Measurements from ENCODE around the gene GATA5.
"Not testable (repeated sequence)": the region's sequence is repeated elsewhere in the genome, so short reads cannot be mapped to it uniquely, and the experiment has no call there.

GATA5 gene

DNA sequence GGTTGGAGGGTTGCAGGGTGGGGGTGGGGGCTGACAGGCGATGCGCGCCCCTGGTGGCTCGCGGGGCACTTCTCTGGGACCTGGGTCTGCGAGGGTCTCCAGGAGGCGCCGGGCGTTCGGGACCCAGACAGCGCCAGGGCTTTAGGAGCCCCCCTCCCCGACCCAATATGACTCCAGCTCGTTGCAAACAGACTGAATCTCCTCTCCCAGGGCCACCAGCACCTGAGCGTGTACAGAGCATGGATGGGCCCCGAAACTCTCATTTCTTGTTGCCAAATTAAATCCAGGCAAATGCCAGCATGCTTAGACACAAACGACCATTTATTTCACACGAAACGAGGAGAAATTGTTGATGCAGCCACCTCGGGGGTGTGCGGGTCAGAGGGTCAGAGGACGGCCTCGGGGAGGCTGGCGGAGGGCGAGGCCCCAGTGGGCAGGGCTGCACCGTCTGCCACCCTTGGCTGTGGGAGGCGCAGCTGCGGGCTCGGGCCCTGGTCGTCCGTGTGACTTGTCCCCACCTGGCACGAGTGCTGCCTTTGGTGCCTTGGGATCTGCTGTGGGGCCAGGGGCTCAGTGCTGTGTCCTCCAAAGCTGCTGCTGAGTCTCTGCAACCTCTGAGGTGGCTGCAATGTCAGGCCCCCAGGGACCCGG is 20.9 kb upstream of the GATA5 start:
- H3K36me3 ChIP-seq (ENCODE audit: control insufficient read depth in 5 of 5, insufficient read depth in 5 of 5, low read length in 5 of 5): no peaks in the 10 kb centered on the region
- no peak overlapping the region for H3K4me3 ChIP-seq (ENCODE audit: low read depth in 1 of 5, low read length in 5 of 5)
- H3K4me1 ChIP-seq (ENCODE audit: control insufficient read depth in 5 of 5, insufficient read depth in 5 of 5, low read length in 5 of 5): peaks cover 0 to 8% (median 0%) of the 10 kb centered on the region in 5 donors
- H3K9me3 ChIP-seq (ENCODE audit: control insufficient read depth in 5 of 5, low read length in 5 of 5): no peaks in the 10 kb centered on the region
- no peak overlapping the region for H3K27ac ChIP-seq (ENCODE audit: low read depth, low read length)
- peaks cover 20 to 29% (median 22%) of the 10 kb centered on the region in 5 donors for H3K27me3 ChIP-seq (ENCODE audit: control insufficient read depth in 5 of 5, insufficient read depth in 4 of 5, low read length in 5 of 5)
- H3K9ac ChIP-seq (ENCODE audit: low read length in 5 of 5): no peak overlapping the region

DNA sequence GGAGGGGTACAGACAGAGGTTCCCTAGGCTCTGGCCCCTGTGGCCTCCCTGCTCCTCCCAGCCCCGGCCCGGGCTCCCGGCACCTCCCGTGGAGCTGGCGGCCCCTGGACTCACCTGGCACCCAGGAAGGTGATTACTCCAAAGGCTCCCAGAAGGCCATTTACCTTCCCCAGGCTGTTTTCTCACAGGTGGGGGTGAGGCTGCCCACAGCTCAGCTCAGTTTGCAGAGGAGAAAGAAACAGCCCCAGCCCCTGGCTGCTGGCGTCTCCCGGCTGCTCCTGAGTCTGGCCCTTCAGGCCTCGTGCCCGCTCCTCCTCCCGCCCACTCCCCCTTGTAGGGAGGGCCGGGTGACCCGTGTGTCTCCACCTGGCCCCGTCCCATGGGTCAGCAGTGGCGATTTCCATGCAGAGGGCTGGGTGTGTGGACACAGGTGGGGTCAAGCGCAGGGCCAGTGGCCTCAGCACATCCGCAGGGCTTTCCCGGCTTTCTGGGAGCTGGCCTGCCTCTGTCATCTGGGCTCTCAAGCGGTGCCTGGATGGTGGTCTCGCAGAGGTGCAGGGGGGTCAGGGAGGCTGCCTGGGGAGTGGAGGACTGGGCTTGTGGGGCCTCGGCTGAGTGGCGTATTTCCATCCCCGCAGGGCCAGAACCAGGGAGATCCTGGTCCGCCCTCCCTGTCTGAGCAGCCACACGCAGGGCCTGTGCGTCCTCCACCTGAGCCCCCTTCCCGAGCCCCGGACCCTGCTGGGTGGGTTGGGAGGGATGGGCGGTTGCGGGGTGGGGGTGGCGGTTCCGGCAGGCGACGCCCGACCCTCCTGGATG is 20.2 kb upstream of the GATA5 start:
- no peak overlapping the region for H3K9ac ChIP-seq (ENCODE audit: low read length in 5 of 5)
- peaks cover 0 to 8% (median 0%) of the 10 kb centered on the region in 5 donors for H3K4me1 ChIP-seq (ENCODE audit: control insufficient read depth in 5 of 5, insufficient read depth in 5 of 5, low read length in 5 of 5)
- no peak overlapping the region for H3K27ac ChIP-seq (ENCODE audit: low read depth, low read length)
- no peaks in the 10 kb centered on the region for H3K36me3 ChIP-seq (ENCODE audit: control insufficient read depth in 5 of 5, insufficient read depth in 5 of 5, low read length in 5 of 5)
- H3K9me3 ChIP-seq (ENCODE audit: control insufficient read depth in 5 of 5, low read length in 5 of 5): no peaks in the 10 kb centered on the region
- no peak overlapping the region for H3K4me3 ChIP-seq (ENCODE audit: low read depth in 1 of 5, low read length in 5 of 5)
- H3K27me3 ChIP-seq (ENCODE audit: control insufficient read depth in 5 of 5, insufficient read depth in 4 of 5, low read length in 5 of 5): peaks cover 20 to 29% (median 22%) of the 10 kb centered on the region in 5 donors

DNA sequence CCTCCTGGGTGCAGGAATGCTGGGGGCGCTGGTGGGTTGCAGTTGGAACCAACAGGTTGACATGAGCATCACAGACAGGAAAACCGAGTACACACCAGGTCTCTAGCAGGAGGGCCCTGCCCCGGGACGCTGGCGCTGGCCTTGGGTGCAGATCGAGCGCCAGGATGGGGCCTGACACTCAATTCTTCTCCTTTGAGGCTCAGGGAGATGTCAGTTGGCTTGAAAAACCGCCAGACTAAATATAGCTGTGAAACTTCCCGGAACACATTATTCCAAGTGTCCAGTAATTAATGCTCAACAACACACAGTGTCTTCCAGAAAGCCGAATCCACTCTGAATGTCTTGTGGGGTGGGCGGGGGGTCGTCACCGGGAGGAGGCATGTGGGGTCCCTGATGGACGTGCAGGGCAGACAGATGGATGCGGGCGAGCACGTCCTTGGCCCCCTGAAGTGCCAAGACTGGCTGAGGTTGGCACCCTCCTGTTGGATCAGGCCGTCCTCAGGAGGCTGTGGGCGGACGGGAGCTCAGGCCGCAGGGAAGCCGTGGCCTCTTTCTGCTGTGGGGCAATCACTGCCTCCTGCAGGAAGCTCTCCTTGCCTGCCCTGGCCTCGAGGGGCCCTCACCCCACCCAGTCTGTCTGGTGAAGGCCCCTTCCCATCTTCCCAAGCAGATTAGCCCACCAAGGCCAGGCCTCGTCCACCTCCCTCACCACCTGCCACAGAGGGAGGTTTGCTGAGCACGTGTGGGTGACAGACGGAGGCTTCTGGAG is 19.4 kb upstream of the GATA5 start:
- Histone ChIP-seq H3K4me3 (ENCODE audit: low read depth in 1 of 5, low read length in 5 of 5) (no peak overlapping the region), H3K9ac (ENCODE audit: low read length in 5 of 5) (no peak overlapping the region), H3K9me3 (ENCODE audit: control insufficient read depth in 5 of 5, low read length in 5 of 5) (no peaks in the 10 kb centered on the region), H3K36me3 (ENCODE audit: control insufficient read depth in 5 of 5, insufficient read depth in 5 of 5, low read length in 5 of 5) (no peaks in the 10 kb centered on the region), H3K27ac (ENCODE audit: low read depth, low read length) (no peak overlapping the region), H3K27me3 (ENCODE audit: control insufficient read depth in 5 of 5, insufficient read depth in 4 of 5, low read length in 5 of 5) (peaks cover 22 to 29% (median 23%) of the 10 kb centered on the region in 5 donors), H3K4me1 (ENCODE audit: control insufficient read depth in 5 of 5, insufficient read depth in 5 of 5, low read length in 5 of 5) (peaks cover 0 to 3% (median 0%) of the 10 kb centered on the region in 5 donors)

DNA sequence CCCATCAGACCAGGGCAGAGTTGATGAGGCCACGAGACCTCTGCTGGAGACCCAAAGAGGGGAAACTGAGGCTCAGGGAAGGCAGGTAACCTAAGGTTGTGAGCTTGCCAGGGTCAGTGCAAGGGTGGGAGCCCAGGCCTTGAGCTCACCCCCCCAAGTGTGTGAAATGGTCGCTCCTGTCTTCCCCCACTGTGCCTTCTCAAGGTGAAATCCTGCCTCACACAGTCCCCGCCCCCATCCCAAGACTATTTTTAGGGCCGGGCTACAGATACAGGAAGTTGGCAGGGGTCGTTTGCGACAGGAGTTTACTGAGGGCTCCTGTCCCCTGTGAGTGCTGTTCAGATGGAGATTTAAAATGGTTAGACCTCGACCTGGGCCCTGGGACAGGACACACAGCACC is 18.7 kb upstream of the GATA5 start:
- Histone ChIP-seq H3K4me1 (ENCODE audit: control insufficient read depth in 5 of 5, insufficient read depth in 5 of 5, low read length in 5 of 5) (no peaks in the 10 kb centered on the region), H3K27me3 (ENCODE audit: control insufficient read depth in 5 of 5, insufficient read depth in 4 of 5, low read length in 5 of 5) (peaks cover 20 to 30% (median 24%) of the 10 kb centered on the region in 5 donors), H3K36me3 (ENCODE audit: control insufficient read depth in 5 of 5, insufficient read depth in 5 of 5, low read length in 5 of 5) (no peaks in the 10 kb centered on the region), H3K27ac (ENCODE audit: low read depth, low read length) (no peak overlapping the region), H3K4me3 (ENCODE audit: low read depth in 1 of 5, low read length in 5 of 5) (no peak overlapping the region), H3K9me3 (ENCODE audit: control insufficient read depth in 5 of 5, low read length in 5 of 5) (no peaks in the 10 kb centered on the region), H3K9ac (ENCODE audit: low read length in 5 of 5) (no peak overlapping the region)

DNA sequence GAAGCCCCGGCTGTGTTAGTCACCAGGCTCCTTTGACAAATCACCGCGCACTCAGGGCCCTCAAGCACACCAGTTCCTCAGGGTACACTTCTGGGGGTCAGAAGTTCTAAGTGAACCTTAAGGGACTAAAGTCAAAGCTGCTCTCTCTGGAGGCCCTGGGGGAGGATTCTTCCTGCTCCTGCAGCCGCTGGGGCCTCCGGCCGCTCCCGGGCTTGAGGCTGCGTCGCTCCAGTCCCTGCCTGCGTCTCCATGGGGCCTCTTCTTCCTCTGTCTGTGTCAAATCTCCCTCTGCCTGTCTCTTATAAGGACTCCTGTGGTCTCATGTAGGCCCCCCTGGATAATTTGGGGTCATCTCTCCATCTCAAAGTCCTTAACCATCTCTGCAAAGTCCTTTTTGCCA is 18.1 kb upstream of the GATA5 start:
- peaks cover 19 to 32% (median 25%) of the 10 kb centered on the region in 5 donors for H3K27me3 ChIP-seq (ENCODE audit: control insufficient read depth in 5 of 5, insufficient read depth in 4 of 5, low read length in 5 of 5)
- no peaks in the 10 kb centered on the region for H3K9me3 ChIP-seq (ENCODE audit: control insufficient read depth in 5 of 5, low read length in 5 of 5)
- no peak overlapping the region for H3K27ac ChIP-seq (ENCODE audit: low read depth, low read length)
- H3K4me3 ChIP-seq (ENCODE audit: low read depth in 1 of 5, low read length in 5 of 5): no peak overlapping the region
- H3K4me1 ChIP-seq (ENCODE audit: control insufficient read depth in 5 of 5, insufficient read depth in 5 of 5, low read length in 5 of 5): no peaks in the 10 kb centered on the region
- H3K36me3 ChIP-seq (ENCODE audit: control insufficient read depth in 5 of 5, insufficient read depth in 5 of 5, low read length in 5 of 5): no peaks in the 10 kb centered on the region
- H3K9ac ChIP-seq (ENCODE audit: low read length in 5 of 5): no peak overlapping the region

DNA sequence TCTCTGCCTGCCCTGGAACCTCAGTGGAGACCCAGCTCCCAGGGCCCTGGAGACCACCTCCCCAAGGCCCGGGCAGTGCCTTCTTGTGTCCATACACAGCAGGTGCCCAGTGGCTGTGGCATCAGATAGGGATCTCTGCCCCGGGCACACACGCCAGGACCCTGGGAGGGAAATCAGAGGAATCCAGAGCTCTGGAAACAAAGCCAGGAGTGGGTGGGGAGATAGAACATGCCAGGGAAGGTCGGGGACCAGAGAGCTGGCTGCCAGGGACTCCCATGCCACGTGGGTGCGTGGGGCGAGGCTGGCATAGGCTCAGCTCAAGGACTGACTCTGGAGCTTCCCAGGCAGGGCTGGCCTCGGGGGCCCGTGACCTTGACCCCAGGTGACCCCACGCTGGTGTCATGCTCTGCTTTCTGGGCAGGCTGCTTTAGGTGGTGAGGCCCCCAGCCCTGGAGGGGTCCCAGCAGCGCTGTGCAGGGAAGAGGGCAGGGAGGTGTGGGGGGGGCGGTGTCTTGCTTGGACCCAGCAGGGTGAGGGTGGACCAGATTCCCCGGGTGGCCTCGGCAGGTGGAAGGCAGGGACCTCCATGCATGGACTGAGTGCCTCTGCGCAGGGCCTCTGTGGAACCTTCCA is 17.6 kb upstream of the GATA5 start:
- Histone ChIP-seq H3K4me3 (ENCODE audit: low read depth in 1 of 5, low read length in 5 of 5) (no peak overlapping the region), H3K4me1 (ENCODE audit: control insufficient read depth in 5 of 5, insufficient read depth in 5 of 5, low read length in 5 of 5) (no peaks in the 10 kb centered on the region), H3K9ac (ENCODE audit: low read length in 5 of 5) (no peak overlapping the region), H3K27ac (ENCODE audit: low read depth, low read length) (no peak overlapping the region), H3K27me3 (ENCODE audit: control insufficient read depth in 5 of 5, insufficient read depth in 4 of 5, low read length in 5 of 5) (peaks cover 19 to 33% (median 26%) of the 10 kb centered on the region in 5 donors), H3K36me3 (ENCODE audit: control insufficient read depth in 5 of 5, insufficient read depth in 5 of 5, low read length in 5 of 5) (no peaks in the 10 kb centered on the region), H3K9me3 (ENCODE audit: control insufficient read depth in 5 of 5, low read length in 5 of 5) (no peaks in the 10 kb centered on the region)

DNA sequence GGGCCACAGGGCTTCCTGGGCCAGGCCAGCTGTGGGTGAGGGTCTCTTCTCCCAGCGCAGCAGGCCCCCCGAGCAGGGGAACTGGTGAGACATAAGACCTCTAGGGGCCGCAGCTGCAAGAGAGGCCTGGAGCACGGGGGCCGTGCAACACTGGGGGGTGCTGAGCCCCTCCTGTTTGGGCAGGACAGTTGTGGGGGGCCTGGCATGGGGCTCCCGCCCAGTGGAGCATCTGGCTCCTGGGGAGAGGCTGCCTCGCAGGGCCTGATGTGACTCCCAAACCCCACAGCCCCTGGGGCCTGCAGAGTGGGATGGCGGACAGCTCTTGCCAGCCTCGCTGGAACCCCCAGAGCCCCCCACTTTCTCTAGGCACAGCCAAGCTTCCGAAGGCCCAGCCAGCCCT is 16.9 kb upstream of the GATA5 start:
- Histone ChIP-seq H3K4me3 (ENCODE audit: low read depth in 1 of 5, low read length in 5 of 5) (no peak overlapping the region), H3K27ac (ENCODE audit: low read depth, low read length) (no peak overlapping the region), H3K4me1 (ENCODE audit: control insufficient read depth in 5 of 5, insufficient read depth in 5 of 5, low read length in 5 of 5) (no peaks in the 10 kb centered on the region), H3K36me3 (ENCODE audit: control insufficient read depth in 5 of 5, insufficient read depth in 5 of 5, low read length in 5 of 5) (no peaks in the 10 kb centered on the region), H3K27me3 (ENCODE audit: control insufficient read depth in 5 of 5, insufficient read depth in 4 of 5, low read length in 5 of 5) (peaks cover 19 to 39% (median 32%) of the 10 kb centered on the region in 5 donors), H3K9me3 (ENCODE audit: control insufficient read depth in 5 of 5, low read length in 5 of 5) (no peaks in the 10 kb centered on the region), H3K9ac (ENCODE audit: low read length in 5 of 5) (no peak overlapping the region)

DNA sequence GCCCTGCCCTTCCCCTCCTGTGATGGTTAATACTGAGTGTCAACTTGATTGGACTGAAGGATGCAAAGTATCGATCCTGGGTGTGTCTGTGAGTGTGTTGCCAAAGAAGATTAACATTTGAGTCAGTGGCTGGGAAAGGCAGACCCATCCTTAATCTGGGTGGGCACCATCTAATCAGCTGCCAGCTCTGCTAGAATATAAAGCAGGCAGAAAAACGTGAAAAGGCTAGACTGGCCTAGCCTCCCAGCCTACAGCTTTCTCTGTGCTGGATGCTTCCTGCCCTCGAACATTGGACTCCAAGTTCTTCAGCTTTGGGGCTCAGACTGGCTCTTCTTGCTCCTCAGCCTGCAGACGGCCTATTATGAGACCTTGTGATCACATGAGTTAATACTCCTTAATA is 15.0 kb upstream of the GATA5 start:
- H3K36me3 ChIP-seq (ENCODE audit: control insufficient read depth in 5 of 5, insufficient read depth in 5 of 5, low read length in 5 of 5); H3K9ac ChIP-seq (ENCODE audit: low read length in 5 of 5); H3K4me1 ChIP-seq (ENCODE audit: control insufficient read depth in 5 of 5, insufficient read depth in 5 of 5, low read length in 5 of 5); H3K9me3 ChIP-seq (ENCODE audit: control insufficient read depth in 5 of 5, low read length in 5 of 5); H3K27ac ChIP-seq (ENCODE audit: low read depth, low read length); H3K4me3 ChIP-seq (ENCODE audit: low read depth in 1 of 5, low read length in 5 of 5): not testable (repeated sequence)
- H3K27me3 ChIP-seq (ENCODE audit: control insufficient read depth in 5 of 5, insufficient read depth in 4 of 5, low read length in 5 of 5): peaks cover 14 to 45% (median 43%) of the 10 kb centered on the region in 5 donors

DNA sequence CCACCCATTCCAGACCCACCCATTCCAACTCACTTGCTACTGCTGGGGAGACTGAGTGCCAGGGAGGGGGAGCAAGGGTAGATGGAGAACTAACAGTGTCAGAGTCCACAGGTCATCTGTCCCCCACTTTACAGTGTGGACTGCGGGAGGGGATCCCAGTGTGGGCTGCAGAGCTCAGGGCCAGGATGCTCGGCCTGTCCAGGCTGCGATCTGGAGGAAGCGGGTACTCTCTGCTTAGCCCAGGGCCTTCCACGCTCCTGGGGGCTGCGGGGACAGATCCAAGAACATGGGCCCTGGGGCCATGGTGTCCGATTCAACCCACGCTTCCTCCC is 14.1 kb upstream of the GATA5 start:
- H3K4me1 ChIP-seq (ENCODE audit: control insufficient read depth in 5 of 5, insufficient read depth in 5 of 5, low read length in 5 of 5): no peaks in the 10 kb centered on the region
- no peaks in the 10 kb centered on the region for H3K36me3 ChIP-seq (ENCODE audit: control insufficient read depth in 5 of 5, insufficient read depth in 5 of 5, low read length in 5 of 5)
- H3K4me3 ChIP-seq (ENCODE audit: low read depth in 1 of 5, low read length in 5 of 5): no peak overlapping the region
- no peak overlapping the region for H3K9ac ChIP-seq (ENCODE audit: low read length in 5 of 5)
- H3K27me3 ChIP-seq (ENCODE audit: control insufficient read depth in 5 of 5, insufficient read depth in 4 of 5, low read length in 5 of 5): peaks cover 11 to 54% (median 46%) of the 10 kb centered on the region in 5 donors
- H3K9me3 ChIP-seq (ENCODE audit: control insufficient read depth in 5 of 5, low read length in 5 of 5): no peaks in the 10 kb centered on the region
- no peak overlapping the region for H3K27ac ChIP-seq (ENCODE audit: low read depth, low read length)

All from subcutaneous abdominal adipose tissue (tissue), 5 donors.